Testis (tissue), 2 donors: ENCODE results near the gene KLHDC7A.

Experiments used
- CTCF ChIP-seq, 3 experiments: fragments of 450-650 bp in 2 of 3; fragments of 200-600 bp in 1 of 3; sonication (generic) in 1 of 3; IDR thresholded peaks; one replicate each; pipeline ENCODE4 v1.5.1; 2016 to 2019; ENCODE audit warnings: antibody characterized with exemption in 3 of 3, mild to moderate bottlenecking in 2 of 3, moderate library complexity in 1 of 3
- POLR2A ChIP-seq: fragments of 450-650 bp; IDR thresholded peaks from one replicate; pipeline ENCODE4 v1.6.1; 2017; ENCODE audit warnings: antibody characterized with exemption, mild to moderate bottlenecking, moderate library complexity

- TF ChIP-seq POLR2A = no peak
- TF ChIP-seq CTCF (IDR thresholded peaks at IDR 0.05) = no peak
These were observed 27.4 kb downstream of the KLHDC7A start for GRCh38 chr1:18508084-18508483.
